ENCODE measurements around the gene CACNA2D3. TPM values are rescaled to one million over a fixed set of nuclear protein-coding genes. Genes with fewer than 3 reads are reported as not detected.

CACNA2D3 gene
- total RNA-seq, 1 donor from 2014 or later, result 10.0 TPM

DNA sequence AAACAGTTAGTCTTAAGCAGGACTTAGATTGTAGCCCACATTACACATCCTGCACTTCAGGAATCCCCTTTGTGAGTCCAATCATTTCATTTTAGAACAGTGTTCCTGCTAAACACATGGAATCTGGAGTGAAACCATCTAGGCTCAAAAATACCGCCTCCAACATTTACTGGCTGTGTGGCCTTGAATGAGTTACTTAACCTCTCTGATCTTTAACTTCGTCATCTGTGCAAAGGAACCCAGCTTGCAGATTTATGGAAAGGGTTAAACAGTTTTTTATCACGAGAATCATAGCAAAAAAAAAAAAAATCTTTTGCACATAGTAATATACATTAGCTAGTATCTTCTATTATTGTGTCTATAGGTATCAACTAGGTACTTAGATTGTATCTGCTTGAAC lies 813.5 kb downstream of the CACNA2D3 start:
- Mint-ChIP-seq H3K9me3 (ENCODE audit: unreplicated experiment) (no peaks in the 10 kb centered on the region), H3K4me3 (ENCODE audit: unreplicated experiment) (no peak overlapping the region), H3K36me3 (ENCODE audit: unreplicated experiment) (no peaks in the 10 kb centered on the region), H3K27ac (ENCODE audit: unreplicated experiment) (no peak overlapping the region), H3K4me1 (ENCODE audit: low read depth, unreplicated experiment) (peaks cover 10% of the 10 kb centered on the region), H3K27me3 (ENCODE audit: unreplicated experiment) (peaks cover 5% of the 10 kb centered on the region)
- DNase-seq, result no peak
- TF ChIP-seq, protein P1, sequence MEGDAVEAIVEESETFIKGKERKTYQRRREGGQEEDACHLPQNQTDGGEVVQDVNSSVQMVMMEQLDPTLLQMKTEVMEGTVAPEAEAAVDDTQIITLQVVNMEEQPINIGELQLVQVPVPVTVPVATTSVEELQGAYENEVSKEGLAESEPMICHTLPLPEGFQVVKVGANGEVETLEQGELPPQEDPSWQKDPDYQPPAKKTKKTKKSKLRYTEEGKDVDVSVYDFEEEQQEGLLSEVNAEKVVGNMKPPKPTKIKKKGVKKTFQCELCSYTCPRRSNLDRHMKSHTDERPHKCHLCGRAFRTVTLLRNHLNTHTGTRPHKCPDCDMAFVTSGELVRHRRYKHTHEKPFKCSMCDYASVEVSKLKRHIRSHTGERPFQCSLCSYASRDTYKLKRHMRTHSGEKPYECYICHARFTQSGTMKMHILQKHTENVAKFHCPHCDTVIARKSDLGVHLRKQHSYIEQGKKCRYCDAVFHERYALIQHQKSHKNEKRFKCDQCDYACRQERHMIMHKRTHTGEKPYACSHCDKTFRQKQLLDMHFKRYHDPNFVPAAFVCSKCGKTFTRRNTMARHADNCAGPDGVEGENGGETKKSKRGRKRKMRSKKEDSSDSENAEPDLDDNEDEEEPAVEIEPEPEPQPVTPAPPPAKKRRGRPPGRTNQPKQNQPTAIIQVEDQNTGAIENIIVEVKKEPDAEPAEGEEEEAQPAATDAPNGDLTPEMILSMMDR (IDR thresholded peaks at IDR 0.05; ENCODE audit: partially characterized antibody, unreplicated experiment), result no peak

DNA sequence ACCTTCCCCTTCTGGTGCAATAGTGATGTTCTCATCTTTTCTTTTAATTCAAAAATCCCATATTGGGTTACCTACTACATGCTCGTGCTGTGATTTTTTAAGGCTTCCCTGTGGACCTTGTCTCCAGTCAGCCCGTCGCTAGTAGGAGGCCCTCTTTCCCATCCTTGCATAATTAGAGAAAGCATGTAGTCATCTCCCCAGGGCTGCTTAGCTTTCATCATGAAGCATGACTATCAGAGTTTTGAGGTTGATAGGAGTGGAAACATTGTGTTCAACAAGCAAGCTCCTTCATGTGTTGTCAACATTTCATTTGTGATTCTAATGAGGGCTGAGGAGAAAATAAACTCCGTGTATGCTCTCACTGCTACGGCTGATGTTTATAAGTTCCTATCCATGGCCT lies 814.2 kb downstream of the CACNA2D3 start:
- Mint-ChIP-seq H3K27me3 (ENCODE audit: unreplicated experiment) (peaks cover 5% of the 10 kb centered on the region), H3K27ac (ENCODE audit: unreplicated experiment) (no peak overlapping the region), H3K9me3 (ENCODE audit: unreplicated experiment) (no peaks in the 10 kb centered on the region), H3K36me3 (ENCODE audit: unreplicated experiment) (no peaks in the 10 kb centered on the region), H3K4me3 (ENCODE audit: unreplicated experiment) (no peak overlapping the region), H3K4me1 (ENCODE audit: low read depth, unreplicated experiment) (peaks cover 7% of the 10 kb centered on the region)
- TF ChIP-seq, protein P1 (IDR thresholded peaks at IDR 0.05; ENCODE audit: partially characterized antibody, unreplicated experiment), result no peak
- no peak for DNase-seq

DNA sequence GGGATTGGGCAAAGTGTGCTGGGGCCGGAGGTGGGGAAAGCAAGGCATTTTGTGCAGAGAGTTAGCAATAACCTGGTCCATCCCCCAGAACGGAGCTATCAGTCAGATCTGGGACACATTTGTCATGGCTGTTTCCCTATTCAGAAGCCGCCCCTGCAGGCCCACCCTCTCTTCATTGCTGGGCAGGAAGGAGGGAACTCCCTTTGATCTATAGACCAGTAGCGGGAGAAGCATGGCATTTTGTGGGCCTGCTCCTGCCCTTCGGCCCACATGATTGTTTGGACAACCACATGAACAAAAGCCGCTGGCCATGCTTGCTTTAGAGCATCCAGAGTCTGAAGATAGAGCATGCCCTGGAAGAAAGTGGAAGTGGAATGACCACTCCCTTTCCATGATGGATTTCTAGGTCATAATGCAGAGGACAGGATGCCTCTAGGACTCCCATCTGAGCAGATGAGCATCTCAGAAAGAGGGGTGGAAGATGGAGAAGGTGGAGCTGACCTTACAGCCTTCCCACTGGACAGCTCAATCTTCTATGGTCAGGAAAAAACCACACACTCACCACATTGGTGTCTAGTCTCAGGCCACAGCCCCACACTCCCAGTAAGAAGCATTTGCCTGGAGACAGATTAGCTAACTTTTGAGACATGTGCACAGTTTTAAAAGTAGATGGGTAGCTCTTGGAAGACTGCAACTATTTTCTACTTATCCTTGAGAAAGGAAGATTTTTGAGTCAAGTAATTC lies 817.4 kb downstream of the CACNA2D3 start:
- no peak overlapping the region for H3K27ac Mint-ChIP-seq (ENCODE audit: unreplicated experiment)
- H3K9me3 Mint-ChIP-seq (ENCODE audit: unreplicated experiment), result no peaks in the 10 kb centered on the region

DNA sequence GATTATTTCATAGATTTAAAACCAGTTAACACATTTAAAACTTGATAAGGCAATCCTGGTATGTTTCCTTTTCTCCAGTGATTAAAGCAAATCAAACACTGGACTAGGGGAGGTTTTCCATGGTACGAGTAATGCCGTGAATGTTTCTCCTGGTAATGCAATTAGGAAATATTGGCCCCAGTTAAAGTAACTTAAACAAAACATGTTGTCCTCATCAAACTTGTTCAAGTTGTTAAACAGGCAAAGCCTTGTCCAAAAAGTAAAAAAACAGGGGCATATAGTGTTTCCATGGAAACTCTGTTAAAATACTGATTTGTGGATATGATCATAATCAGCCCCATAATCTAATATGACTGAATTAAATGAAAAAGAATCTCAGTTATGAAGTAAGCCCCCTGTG lies 818.6 kb downstream of the CACNA2D3 start:
- Mint-ChIP-seq H3K4me1 (ENCODE audit: low read depth, unreplicated experiment) (peaks cover 7% of the 10 kb centered on the region), H3K27me3 (ENCODE audit: unreplicated experiment) (peaks cover 3% of the 10 kb centered on the region), H3K27ac (ENCODE audit: unreplicated experiment) (no peak overlapping the region), H3K4me3 (ENCODE audit: unreplicated experiment) (no peak overlapping the region), H3K9me3 (ENCODE audit: unreplicated experiment) (no peaks in the 10 kb centered on the region), H3K36me3 (ENCODE audit: unreplicated experiment) (no peaks in the 10 kb centered on the region)
- TF ChIP-seq, protein P1 (IDR thresholded peaks at IDR 0.05; ENCODE audit: partially characterized antibody, unreplicated experiment), result no peak
- no peak for DNase-seq

More for the DNA sequence above, 817.4 kb downstream of the CACNA2D3 start:
- TF ChIP-seq, protein P1 (IDR thresholded peaks at IDR 0.05; ENCODE audit: partially characterized antibody, unreplicated experiment), result no peak
- Mint-ChIP-seq H3K27me3 (ENCODE audit: unreplicated experiment) (peaks cover 4% of the 10 kb centered on the region), H3K4me1 (ENCODE audit: low read depth, unreplicated experiment) (peaks cover 7% of the 10 kb centered on the region), H3K36me3 (ENCODE audit: unreplicated experiment) (no peaks in the 10 kb centered on the region), H3K4me3 (ENCODE audit: unreplicated experiment) (no peak overlapping the region)
- DNase-seq, result no peak

DNA sequence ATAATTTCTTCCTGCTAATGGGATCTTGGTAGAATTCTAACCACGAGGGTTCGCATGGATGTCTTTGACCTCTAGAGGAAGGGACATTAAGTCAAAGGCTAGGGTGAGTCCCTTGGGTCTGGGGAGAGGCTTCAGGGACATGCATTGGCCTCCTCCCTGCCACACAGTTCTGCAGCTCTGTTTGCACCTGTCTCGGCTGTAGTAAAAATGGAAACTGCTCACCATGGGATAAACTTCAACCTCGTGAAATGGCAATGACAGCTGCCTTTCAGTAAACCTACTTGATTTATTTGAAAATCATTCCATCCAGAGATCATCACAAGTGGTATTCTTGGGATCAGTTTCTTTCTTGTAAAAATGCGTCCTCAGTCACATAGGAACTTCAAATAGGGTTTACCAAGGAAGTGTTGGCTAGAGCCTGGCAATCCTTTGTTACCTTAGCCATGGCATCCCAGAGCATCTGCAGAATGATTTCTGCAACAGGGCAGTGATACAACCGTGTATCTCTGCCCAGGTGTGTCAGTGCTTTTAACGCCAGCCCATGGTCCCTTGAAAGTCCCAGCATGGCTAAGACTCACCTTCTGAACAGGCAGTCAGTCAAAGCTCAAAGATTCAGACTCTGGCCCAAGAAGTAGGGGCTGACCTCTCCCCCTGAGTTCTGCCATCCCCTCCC lies 819.5 kb downstream of the CACNA2D3 start:
- H3K9me3 Mint-ChIP-seq (ENCODE audit: unreplicated experiment), result no peaks in the 10 kb centered on the region
- no peak overlapping the region for H3K27ac Mint-ChIP-seq (ENCODE audit: unreplicated experiment)
- H3K4me3 Mint-ChIP-seq (ENCODE audit: unreplicated experiment), result no peak overlapping the region
- H3K36me3 Mint-ChIP-seq (ENCODE audit: unreplicated experiment), result no peaks in the 10 kb centered on the region
- DNase-seq, result no peak
- TF ChIP-seq, protein P1 (IDR thresholded peaks at IDR 0.05; ENCODE audit: partially characterized antibody, unreplicated experiment), result no peak
- H3K27me3 Mint-ChIP-seq (ENCODE audit: unreplicated experiment), result peaks cover 3% of the 10 kb centered on the region
- peaks cover under 1% of the 10 kb centered on the region for H3K4me1 Mint-ChIP-seq (ENCODE audit: low read depth, unreplicated experiment)
